Nephron (organoid): ENCODE results near the gene USP44.

ENCODE experiments used
- H3K27ac Mint-ChIP-seq, 3 experiments: 2 replicates each; pipeline ENCODE4 v1.8.0; 2020; ENCODE audit warnings: mixed read lengths in 3 of 3, mild to moderate bottlenecking in 2 of 3, moderate library complexity in 1 of 3
- H3K27me3 Mint-ChIP-seq: 2 replicates; pipeline ENCODE4 v1.8.0; 2021; ENCODE audit warnings: low read depth, mild to moderate bottlenecking, moderate library complexity, mixed read lengths
- H3K36me3 Mint-ChIP-seq: 2 replicates; pipeline ENCODE4 v1.8.0; 2020; ENCODE audit warnings: low read depth, mixed read lengths
- H3K4me1 Mint-ChIP-seq: 2 replicates; pipeline ENCODE4 v1.8.0; 2020; ENCODE audit warnings: mixed read lengths
- H3K4me3 Mint-ChIP-seq, 3 experiments: 2 replicates each; pipeline ENCODE4 v1.8.0; 2020; ENCODE audit warnings: mild to moderate bottlenecking in 3 of 3, mixed read lengths in 3 of 3, moderate library complexity in 2 of 3
- H3K9me3 Mint-ChIP-seq: 2 replicates; pipeline ENCODE4 v1.8.0; 2020; ENCODE audit warnings: mixed read lengths
- TF ChIP-seq, protein P1 (sequence below), 3 experiments: fragments of 200-600 bp; sonication (generic); IDR thresholded peaks; one replicate each; pipeline ENCODE4 v1.5.0; 2021; ENCODE audit warnings: antibody characterized with exemption in 3 of 3; ENCODE audit not compliant: unreplicated experiment in 3 of 3

USP44 gene

DNA sequence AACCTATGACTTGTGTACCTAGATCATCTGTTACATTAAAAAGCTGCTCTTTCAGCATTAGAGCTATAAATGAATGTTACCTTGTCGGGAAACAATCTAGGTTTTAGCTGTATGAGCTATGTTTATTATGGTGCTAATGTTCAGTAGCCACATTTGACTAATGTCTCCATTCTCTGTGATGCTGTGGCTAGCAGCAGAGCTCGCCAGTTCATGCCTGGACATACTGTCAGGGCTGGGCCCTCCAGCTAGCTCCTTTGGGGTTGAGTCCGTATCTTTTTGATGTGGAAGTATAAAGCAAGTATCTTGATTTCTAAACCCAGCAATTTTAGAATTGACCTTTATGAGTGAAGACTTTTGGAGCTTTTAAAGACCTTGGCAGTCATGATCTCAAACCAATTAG is 36.1 kb downstream of the USP44 start:
- Mint-ChIP-seq H3K27me3 (no peaks in the 10 kb centered on the region), H3K9me3 (no peaks in the 10 kb centered on the region), H3K4me3 (no peak overlapping the region), H3K27ac (no peak overlapping the region), H3K4me1 (peaks cover 6% of the 10 kb centered on the region), H3K36me3 (peaks cover 51% of the 10 kb centered on the region)
- TF ChIP-seq, protein P1, sequence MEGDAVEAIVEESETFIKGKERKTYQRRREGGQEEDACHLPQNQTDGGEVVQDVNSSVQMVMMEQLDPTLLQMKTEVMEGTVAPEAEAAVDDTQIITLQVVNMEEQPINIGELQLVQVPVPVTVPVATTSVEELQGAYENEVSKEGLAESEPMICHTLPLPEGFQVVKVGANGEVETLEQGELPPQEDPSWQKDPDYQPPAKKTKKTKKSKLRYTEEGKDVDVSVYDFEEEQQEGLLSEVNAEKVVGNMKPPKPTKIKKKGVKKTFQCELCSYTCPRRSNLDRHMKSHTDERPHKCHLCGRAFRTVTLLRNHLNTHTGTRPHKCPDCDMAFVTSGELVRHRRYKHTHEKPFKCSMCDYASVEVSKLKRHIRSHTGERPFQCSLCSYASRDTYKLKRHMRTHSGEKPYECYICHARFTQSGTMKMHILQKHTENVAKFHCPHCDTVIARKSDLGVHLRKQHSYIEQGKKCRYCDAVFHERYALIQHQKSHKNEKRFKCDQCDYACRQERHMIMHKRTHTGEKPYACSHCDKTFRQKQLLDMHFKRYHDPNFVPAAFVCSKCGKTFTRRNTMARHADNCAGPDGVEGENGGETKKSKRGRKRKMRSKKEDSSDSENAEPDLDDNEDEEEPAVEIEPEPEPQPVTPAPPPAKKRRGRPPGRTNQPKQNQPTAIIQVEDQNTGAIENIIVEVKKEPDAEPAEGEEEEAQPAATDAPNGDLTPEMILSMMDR (IDR thresholded peaks at IDR 0.05; ENCODE audit: unreplicated experiment in 3 of 3): no peak

GRCh38 chr12:95513599-95513998 is 37.7 kb downstream of the USP44 start:
- Mint-ChIP-seq H3K9me3 (no peaks in the 10 kb centered on the region), H3K4me1 (peaks cover 6% of the 10 kb centered on the region), H3K36me3 (peaks cover 64% of the 10 kb centered on the region), H3K4me3 (no peak overlapping the region), H3K27ac (no peak overlapping the region), H3K27me3 (no peaks in the 10 kb centered on the region)
- TF ChIP-seq, protein P1 (IDR thresholded peaks at IDR 0.05; ENCODE audit: unreplicated experiment in 3 of 3): no peak

DNA sequence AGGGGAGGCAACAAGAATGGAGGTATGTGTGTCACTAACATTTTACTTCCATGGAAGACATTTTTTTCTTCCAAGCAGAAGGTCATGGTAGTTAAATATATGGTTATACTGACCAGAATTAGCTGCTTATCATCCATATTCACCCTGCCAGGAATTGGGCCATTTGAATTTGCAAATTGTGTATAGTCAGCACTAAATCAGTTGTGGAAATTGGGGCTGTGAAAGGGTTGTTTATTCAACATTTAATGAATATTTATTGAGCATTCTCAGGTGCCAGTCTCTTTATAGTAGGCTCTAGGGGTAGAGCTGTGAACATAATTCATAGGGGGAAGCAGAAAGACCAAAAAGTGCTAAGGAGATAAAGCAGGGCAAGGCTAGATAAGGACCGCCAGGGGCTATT is 39.3 kb downstream of the USP44 start:
- Mint-ChIP-seq H3K4me1 (peaks cover 4% of the 10 kb centered on the region), H3K9me3 (no peaks in the 10 kb centered on the region), H3K4me3 (no peak overlapping the region), H3K27ac (no peak overlapping the region), H3K36me3 (peaks cover 75% of the 10 kb centered on the region), H3K27me3 (no peaks in the 10 kb centered on the region)
- TF ChIP-seq, protein P1 (IDR thresholded peaks at IDR 0.05; ENCODE audit: unreplicated experiment in 3 of 3): no peak

- Mint-ChIP-seq H3K27me3 (no peaks in the 10 kb centered on the region), H3K36me3 (peaks cover 77% of the 10 kb centered on the region), H3K4me3 (no peak overlapping the region)
Measured at GRCh38 chr12:95509300-95509699, 42.0 kb downstream of the USP44 start.

GRCh38 chr12:95506707-95507523 is 44.4 kb downstream of the USP44 start:
- Mint-ChIP-seq H3K4me1 (no peaks in the 10 kb centered on the region), H3K27me3 (no peaks in the 10 kb centered on the region), H3K9me3 (no peaks in the 10 kb centered on the region)

More at GRCh38 chr12:95509300-95509699, 42.0 kb downstream of the USP44 start:
- Mint-ChIP-seq H3K27ac (no peak overlapping the region), H3K9me3 (no peaks in the 10 kb centered on the region), H3K4me1 (no peaks in the 10 kb centered on the region)
- TF ChIP-seq, protein P1 (IDR thresholded peaks at IDR 0.05; ENCODE audit: unreplicated experiment in 3 of 3): no peak

More at GRCh38 chr12:95506707-95507523, 44.4 kb downstream of the USP44 start:
- TF ChIP-seq, protein P1 (IDR thresholded peaks at IDR 0.05; ENCODE audit: unreplicated experiment in 3 of 3): no peak
- Mint-ChIP-seq H3K4me3 (no peak overlapping the region), H3K27ac (no peak overlapping the region), H3K36me3 (peaks cover 75% of the 10 kb centered on the region)
